ELR (cell line): Measurements from ENCODE around the gene ELL.

Source experiments
- DNase-seq: peaks from one replicate; pipeline ENCODE4 v3.0.0-alpha.2; 2015; ENCODE audit warnings: low read depth

ELL gene

DNA sequence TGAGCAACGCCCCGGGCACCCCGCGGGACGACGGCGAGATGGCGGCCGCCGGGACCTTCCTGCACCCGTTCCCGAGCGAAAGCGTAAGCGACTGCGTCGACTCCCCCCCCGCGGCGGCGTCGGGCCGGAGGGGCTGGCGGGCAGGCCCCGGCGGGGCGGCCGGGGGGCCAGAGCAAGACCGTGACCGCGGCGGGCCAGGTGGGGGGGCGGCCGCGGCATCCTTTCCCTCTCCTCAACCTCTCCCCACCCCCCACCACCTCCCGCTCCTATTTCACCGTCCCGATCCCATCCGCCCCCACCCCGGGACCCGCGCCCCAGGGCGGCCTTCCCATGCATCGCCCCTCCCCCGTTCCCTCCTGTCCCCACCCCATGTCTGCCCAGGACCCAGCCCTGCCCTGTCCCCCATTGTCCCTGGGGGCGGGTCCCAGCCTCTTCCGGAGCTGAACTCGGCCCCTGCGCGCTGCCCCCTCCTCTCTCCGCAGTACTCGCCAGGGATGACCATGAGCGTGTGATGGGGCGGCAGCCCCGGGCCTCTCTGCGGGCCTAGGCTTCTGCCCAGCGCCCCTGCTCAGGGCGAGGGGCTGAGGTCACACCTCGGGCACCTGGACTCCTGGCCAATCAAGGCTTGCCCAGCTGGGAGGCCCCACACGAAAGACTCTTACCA is 88.0 kb downstream of the ELL start:
- no peak for DNase-seq

GRCh38 chr19:18433015-18433691 is 88.7 kb downstream of the ELL start:
- no peak for DNase-seq

GRCh38 chr19:18432275-18433014 is 89.4 kb downstream of the ELL start:
- no peak for DNase-seq

DNA sequence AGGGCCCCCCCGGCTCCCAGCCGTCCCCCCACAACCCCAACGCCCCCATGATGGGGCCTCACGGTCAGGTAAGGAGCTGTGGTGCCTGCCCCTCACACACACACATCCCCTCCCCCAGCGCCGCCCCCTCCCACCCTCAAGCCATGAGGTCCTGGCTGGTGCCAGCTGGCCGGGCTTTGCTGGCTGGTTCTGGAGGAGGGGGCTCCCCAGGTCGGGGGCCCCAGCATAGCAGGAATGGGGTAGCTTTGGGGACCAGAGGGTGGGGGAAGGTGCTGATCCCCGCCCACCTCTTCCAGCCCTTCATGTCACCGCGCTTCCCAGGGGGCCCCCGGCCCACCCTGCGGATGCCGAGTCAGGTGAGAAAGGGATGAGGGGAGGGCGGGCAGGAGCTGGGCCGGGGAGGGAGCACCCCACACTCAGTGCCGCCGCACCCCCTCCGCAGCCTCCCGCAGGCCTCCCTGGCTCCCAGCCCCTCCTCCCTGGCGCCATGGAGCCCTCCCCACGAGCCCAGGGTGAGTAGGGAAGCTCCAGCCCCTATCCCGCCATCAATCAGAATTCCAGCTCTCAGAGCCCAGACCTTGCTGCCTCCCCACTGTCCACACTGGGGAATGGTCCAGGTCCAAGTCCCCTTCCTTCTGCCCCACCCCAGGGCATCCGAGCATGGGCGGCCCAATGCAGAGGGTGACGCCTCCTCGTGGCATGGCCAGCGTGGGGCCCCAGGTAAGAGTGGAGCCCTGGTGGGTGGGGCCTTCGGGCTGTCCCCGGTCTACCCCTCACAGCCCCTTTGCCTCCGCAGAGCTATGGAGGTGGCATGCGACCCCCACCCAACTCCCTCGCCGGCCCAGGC is 90.3 kb downstream of the ELL start:
- DNase-seq, result no peak

GRCh38 chr19:18430417-18431144 is 91.3 kb downstream of the ELL start:
- no peak for DNase-seq

DNA sequence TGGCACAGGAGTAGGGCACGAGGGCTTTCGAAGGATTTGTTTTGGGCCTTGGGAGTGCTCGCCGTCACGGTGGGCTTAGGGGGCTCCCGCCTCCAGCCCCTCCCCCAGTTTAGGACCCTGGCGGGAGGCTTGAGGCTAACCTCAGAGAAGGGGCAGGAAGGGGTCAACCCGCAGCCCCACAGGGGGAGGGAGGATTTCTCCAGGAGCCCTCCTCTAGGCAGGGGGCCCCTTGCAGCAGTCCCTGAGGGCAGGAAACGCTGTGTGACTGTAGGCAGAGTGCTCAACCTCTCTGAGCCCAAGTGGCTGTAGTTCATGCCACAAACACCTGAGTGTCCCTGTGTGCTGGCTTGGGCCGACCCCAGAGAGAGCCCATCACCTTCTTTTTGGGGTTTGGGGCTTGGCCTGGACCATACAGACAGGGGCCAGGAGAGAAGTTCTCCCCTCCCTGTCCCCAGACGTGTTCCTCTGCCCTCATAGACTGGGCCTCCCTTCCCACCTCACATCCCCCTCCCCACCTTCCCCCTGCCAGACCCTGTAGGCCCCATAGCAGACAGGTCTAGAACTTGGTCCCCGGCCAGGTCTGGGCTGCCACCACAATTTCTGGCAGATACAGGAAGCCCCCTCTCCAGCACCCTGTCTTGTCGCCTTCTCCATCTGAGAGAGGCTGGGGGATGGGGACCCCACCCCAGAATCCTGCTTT is 92.0 kb downstream of the ELL start:
- no peak for DNase-seq

DNA sequence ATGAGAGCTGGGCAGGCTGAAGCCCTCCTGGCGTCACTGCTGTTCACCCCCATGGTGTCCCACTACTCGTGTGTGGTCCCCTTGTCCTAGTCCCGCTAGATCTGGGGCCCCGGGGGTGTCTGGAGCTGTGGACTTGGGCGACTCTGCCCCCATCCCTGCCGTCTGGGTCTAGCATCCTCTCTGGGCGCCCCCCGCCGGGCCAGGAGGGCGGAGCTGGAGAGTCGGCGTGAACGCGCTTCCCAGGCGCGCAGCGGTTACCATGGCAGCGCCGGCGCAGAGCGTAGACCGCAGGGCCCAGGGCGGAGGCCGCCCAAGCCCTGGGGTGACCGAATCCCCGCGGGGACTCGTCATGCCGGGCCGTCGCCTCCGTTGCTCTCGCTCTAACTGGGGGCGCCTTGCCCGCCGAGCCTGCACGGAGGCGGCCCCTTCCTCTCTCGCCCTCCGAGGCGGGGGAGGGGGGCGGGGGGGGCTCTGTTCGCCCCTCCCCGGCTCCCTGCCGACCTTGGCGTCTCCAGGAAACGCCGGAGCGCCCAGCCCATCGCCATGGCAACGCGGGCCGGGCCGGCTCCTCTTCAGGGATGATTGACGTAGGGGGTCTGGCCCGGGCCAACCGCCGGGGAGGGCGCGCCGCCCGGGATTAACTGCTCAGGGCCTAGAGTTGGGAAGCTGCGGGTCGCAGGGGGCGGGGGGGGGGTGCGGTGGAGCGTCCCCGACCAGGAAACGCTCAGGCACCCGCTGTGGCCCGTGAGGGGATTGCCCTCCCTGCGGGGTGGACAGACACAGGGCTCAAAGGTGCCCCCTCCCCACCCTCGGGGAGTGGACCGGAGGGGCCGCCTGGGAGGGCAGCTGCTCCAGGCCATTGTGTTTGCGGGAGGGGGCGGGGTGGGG is 92.8 kb downstream of the ELL start:
- peak; percentile 89 for DNase-seq

DNA sequence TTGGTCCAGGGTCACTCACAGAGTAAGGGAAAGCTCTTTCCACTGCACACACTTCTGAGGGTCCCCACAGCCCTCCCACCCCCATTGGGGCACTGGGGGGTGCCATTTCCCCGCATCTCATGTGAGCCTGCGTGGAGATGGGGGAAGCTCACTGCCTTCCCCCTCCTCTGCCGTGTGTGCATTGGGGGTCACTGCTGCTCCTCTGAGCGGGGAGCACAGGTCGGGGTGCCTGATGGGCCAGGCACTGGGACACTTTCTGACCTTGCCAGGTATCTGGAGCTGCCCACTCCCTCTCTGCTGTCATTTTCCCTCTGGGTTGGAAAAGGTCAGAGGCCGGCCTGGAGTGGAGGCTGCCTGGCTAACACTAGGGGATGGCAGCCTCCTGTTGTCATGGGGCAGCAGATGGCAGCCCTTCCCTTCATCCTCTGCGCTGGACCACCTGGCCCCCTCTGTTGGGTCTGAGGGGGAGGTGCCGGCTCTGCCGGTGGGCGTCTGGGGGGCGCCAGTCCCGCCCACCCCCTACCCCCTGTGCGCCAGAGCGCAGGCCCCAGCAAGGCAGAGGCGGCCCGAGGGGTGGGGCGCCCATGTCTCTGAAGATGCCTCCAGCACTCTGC is 93.6 kb downstream of the ELL start:
- no peak for DNase-seq

- DNase-seq, result no peak
These were observed 94.1 kb downstream of the ELL start for GRCh38 chr19:18427743-18428113.

- no peak for DNase-seq
These were observed 94.7 kb downstream of the ELL start for GRCh38 chr19:18427080-18427742.

- DNase-seq, result no peak
These were observed 95.5 kb downstream of the ELL start for GRCh38 chr19:18426416-18426767.

DNA sequence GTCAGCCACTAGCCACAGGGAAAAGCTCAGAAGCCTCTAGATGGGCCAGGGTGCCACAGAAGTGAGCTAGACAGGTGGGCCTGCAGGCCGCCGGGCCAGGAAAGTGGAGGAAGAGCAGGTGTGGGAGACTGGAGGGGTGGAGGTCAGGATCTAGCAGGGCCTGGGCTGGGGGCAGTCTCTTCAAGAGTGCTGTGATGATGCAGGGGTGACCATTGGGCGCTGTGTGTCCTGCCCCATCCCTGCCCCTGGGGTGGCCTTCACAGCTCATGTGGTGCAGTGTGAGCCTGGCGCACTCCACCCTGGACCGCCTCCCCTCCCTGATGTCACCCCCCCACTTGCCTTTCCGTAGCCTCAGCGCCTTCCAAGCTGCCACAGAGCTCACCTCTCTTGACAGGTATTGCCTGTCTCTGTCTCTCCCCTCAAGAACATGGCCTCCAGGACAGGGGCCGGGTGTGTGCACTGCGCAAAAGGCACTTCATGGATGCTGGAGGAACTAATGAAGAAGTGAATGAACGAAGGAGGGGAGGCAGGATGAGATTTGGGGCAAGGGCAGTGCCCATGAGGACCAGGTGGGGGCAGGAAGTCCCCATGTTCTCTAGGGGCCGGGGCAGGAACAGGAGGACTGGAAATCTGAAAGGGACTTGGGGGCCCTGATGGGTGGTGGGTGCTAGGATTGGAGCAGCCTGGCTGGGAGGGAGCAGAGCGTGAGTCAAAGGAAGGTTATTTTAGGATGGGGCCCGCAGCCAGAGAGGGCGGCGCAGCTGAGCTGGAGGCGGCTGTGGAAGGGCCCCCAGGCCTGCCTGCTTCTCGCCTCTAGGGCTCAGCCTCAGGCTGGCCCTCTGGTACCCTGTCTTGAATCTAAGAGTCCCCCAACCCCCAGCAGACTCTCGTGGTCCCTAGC is 96.1 kb downstream of the ELL start:
- DNase-seq, result peak; percentile 83

GRCh38 chr19:18424890-18425514 is 96.9 kb downstream of the ELL start:
- DNase-seq, result no peak

DNA sequence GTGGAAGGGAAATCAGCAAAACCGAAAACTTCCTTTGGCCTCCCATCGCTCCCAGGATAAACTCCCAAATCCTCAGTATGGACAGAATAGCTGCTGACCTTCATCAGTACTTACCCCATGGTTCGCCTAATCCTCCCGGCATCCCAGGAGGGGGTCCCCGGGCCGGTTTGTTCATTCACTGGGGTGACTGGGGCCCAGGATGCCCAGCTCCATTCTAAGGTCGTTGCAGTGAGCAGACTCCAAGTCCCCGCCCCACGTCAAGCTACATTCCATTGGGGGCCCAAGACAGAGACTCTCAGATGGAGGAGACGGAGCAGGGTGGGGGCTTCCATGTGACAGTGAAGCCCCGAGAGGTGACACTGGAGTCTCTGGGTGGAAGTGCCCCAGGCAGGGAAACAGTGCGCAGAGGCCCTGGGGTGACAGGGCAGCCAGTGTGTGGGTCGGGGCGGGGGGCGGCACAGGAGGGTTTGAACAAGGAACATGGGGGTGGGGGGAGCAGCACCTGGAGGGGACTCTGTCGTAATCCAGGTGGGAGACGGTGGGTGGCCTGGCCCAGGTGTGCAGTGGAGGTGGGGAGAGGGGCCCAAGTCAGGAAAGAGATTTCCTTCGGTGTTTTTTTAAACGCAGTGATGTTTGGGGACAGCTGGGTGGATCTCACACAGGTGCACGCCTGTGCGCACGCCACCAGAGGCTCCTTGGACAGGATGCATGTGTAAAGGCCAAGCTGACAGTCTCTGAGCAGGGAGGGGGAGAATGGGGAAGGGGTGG is 97.6 kb downstream of the ELL start:
- no peak for DNase-seq

DNA sequence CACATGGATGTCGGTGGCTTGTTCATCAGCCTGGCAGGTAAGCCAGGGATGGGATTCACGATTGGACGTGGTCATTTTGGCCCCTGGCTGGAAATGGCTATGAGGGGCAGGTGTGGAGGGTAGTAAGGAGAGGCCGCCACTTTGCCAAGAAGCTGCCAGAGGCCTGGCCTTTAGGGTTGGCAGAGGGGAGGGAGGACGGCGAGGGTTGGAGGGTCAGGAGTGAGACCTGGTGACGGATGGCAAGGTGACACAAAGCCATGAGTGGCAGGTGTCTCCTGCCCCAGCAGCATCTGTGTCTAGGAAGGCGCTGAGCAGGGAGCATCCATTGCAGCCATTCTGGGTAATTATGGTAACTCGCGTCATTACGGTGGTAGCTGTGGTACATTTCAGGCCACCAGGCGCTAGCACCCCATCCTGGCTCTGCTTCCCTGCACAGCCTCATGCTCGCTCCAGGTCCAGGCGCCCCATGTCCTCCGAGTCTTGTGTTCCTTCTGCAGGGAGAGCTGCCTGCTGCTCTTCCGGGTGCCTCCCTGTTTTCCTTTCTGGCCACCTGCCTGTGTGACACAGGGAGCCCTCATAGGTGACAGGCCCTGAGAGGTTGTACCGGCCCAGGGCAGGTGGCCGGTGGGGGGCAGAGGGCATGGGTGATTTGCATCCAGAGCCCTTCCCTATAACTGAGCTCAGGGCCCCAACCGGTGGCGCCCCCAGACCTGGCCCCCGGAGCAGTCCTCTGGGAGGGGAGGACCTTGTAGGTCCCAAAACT is 98.4 kb downstream of the ELL start:
- DNase-seq, result no peak
